Measurements from ENCODE around the gene PGLYRP2.
A peak's percentile ranks its signal among the peaks of the same experiment; 100 is the strongest.

PGLYRP2 gene

DNA sequence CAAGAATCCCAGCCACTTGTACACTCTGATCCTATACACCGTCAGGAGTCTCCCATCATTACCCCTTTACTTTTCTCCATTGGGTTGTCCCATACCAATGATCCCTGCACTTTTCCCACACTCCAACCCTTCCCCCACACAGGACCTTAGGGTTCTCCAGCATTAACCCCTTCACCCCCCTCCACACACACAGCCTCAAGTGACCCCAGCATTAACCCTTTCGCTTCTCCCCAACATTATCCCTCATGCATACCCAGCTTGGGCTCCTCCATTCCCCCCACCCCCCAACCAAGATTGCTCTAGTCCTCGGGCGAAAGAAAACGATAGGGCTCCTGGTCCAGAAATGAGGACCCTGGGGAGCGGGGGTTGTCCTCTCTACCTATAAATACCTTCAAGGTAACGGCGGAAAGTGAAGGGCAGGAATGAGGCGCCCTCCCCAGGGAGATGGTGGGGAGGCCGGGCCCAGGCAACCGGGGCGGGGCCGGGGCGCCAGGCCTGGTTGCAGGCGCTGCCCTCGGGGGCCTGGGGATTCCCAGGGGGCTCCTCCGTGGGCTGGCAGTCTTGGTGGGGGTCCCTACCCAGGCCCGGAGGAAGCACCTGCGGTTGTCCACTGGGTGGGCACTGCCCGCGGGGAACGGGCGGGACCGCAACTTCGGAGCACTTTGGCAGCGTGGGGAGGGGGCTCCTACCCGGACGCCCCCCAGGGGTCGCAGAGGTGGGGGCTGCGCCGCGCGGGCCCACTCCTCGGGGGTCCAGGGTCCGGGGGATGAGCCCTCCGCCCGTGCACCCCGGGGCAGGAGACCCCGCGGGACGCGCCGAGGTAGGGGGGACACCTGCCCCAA, 30.3 kb downstream of the PGLYRP2 start:
- no peak for TF ChIP-seq CTCF (IDR thresholded peaks at IDR 0.05; ENCODE audit: low read depth, low read length, missing control alignments)
- peak overlapping the region; percentile 58 for H3K4me3 ChIP-seq (ENCODE audit: low read depth, low read length)
- no peak for DNase-seq (ENCODE audit: low read depth)

GRCh38 chr19:15448044-15448777, 31.1 kb downstream of the PGLYRP2 start:
- H3K4me3 ChIP-seq (ENCODE audit: low read depth, low read length), result no peak overlapping the region
- no peak for DNase-seq (ENCODE audit: low read depth)
- no peak for TF ChIP-seq CTCF (IDR thresholded peaks at IDR 0.05; ENCODE audit: low read depth, low read length, missing control alignments)

DNA sequence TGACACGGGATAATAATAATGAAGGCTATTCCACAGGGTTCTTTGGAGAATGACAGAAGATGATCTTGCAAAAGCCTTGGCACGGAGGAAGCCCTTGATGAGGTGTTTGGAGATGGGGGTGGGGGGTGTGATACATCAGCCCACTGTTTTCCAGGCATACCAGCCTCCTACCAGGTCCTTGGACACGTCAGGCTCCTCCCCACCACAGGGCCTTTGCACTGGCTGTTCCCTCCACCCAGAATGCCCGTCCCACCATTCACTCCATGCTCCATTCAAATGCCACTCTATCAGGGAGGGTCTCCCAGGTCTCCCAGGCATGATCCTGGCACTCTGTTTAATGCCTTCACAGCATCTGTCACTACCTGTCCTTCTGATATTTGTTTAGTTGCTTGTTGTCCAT, 32.2 kb downstream of the PGLYRP2 start:
- H3K4me3 ChIP-seq (ENCODE audit: low read depth, low read length), result no peak overlapping the region
- TF ChIP-seq CTCF (IDR thresholded peaks at IDR 0.05; ENCODE audit: low read depth, low read length, missing control alignments), result no peak
- DNase-seq (ENCODE audit: low read depth), result no peak

DNA sequence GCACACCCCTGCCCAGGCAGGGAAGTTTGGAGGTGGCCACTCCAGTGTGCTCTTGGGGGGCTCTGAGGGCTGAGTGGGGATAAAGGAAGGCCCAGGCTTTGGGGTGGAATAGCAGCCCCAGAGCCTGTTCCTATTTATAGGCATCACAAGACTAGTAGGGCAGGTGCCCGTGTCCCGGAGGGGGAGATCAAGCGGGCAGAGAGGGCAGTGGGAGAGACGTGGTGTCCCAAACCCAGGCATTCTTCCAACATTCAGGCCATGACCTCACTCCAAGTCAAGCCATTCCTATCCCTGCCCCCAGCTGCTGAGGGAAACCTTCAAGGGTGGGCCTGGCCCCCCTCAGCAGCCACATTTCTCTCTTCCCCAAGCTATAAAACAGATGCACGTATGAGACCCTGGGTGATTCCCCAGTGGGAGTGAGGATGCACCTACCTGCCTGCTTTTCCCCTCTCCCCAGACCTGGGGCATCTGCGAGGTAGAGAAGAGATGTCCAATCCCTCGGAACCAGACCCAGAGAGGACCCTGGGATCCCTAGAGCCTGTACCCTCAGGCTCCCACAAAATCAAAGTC, 33.4 kb downstream of the PGLYRP2 start:
- H3K4me3 ChIP-seq (ENCODE audit: low read depth, low read length), result no peak overlapping the region
- no peak for DNase-seq (ENCODE audit: low read depth)
- TF ChIP-seq CTCF (IDR thresholded peaks at IDR 0.05; ENCODE audit: low read depth, low read length, missing control alignments), result no peak

DNA sequence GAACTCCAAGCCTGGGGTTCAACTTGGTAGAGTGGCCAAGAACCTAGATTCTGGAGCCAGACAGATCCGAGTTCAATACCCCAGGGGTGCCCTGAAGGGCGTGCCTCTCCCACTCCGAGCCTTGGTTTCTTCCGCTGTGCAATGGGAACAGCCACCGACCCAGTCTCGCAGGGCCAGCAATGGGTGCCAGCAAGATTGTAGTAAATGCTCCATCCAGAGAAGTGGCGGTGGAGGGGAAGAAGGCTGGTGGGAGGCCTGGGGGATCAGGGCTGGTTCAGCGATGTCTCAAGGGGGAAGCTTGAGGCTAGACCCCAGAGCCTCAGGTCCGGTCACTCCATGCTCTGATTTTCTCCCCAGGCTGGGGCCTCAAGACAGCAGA, 34.1 kb downstream of the PGLYRP2 start:
- no peak for TF ChIP-seq CTCF (IDR thresholded peaks at IDR 0.05; ENCODE audit: low read depth, low read length, missing control alignments)
- no peak overlapping the region for H3K4me3 ChIP-seq (ENCODE audit: low read depth, low read length)
- DNase-seq (ENCODE audit: low read depth), result no peak

- no peak for TF ChIP-seq CTCF (IDR thresholded peaks at IDR 0.05; ENCODE audit: low read depth, low read length, missing control alignments)
- H3K4me3 ChIP-seq (ENCODE audit: low read depth, low read length), result no peak overlapping the region
- DNase-seq (ENCODE audit: low read depth), result no peak
Measured at GRCh38 chr19:15444505-15445226, 34.6 kb downstream of the PGLYRP2 start.
